GM18907 (cell line): ENCODE measurements around the gene EHMT2.
"Not testable (repeated sequence)": the region's sequence is repeated elsewhere in the genome, so short reads cannot be mapped to it uniquely, and the experiment has no call there.

Source experiments
- ATAC-seq: cut with Tn5 transposase; IDR thresholded peaks from one replicate; pipeline ENCODE4 v1.9.1; 2021; ENCODE audit warnings: mild to moderate bottlenecking, moderate library complexity; ENCODE audit not compliant: unreplicated experiment

EHMT2 gene

DNA sequence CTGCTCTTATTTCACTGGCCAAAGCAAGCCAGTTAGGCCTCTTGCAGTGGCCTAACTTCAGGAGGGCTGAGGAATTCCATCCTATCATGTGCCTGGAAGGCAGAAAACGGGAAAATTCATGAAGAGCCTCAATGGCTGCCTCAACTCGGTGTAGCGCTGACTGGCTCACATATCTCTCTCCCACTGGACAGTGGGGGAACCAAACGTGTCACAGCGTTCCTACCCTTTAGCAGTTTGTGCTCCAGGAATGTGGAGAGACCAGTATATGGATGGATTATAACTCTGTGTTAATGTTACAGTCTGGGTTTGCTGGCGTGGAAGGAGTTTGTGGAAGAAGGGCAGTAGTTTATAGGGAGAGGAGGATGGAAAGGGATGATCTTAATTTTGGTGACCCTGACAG lies 18.3 kb upstream of the EHMT2 start:
- no peak for ATAC-seq

DNA sequence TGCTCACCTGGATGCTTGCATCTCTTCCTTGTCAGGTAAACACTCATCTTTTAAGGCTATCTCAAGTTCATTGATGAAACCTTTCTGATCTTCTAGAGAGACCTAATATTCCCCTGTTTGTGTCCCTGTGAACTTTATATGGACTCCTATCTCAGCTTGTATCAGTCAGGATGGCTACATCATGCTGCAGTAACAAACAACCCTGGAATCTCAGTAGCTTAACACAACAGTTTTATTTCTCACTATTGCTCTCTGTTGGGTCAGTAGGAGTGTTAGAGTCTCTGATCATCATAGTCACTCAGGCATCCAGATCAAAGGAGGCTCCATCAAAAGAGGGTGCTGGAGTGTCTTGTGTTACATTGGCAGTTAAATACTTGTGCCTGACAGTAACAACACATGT lies 17.9 kb upstream of the EHMT2 start:
- no peak for ATAC-seq

DNA sequence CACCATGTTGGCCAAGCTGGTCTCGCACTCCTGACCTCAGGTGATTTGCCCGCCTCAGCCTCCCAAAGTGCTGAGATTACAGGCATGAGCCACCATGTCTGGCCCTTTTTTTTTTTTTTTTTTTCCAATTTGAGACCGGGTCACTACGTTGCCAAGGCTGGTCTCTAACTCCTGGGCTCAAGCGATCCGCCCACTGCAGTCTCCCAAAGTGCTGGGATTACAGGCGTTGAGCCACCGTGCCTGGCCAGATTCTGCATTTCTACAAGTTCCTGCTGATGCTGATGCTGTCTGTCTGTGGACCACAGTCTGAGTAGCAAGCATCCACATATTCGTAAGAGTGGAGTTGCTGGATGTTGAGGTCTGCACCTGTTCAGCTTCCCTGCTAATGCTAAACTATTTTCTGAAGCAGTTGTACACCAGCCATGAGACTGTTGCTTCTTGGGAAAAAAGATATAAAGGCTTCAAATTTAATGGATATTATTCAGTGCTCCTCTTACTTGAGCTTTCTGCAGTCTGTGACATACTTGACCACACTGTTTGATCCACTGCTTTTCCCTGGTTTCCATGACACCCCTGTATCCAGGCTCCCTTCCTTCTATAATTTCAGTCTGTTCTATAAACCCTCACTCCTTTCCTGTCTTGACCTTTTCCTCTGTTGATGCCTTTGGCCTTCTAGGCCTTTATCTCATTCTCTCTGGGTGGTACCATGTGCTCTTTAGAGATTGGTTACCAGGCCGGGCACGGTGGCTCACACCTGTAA lies 14.5 kb upstream of the EHMT2 start:
- no peak for ATAC-seq

DNA sequence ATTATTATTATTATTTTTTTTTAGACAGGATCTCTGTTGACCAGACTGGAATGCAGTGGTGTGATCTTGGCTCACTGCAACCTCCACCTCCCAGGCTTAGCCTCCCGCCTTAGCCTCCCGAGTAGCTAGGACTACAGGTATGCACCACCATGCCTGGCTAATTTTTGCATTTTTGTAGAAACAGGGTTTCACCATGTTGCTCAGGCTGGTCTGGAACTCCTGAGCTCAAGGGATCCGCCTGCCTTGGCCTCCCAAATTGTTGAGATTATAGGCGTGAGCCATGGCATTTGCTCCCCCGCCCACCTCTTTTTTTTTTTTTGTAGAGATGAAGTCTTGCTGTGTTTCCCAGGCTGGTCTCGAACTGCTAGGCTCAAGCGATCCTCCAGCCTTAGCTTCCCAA lies 11.8 kb upstream of the EHMT2 start:
- not testable (repeated sequence) for ATAC-seq

DNA sequence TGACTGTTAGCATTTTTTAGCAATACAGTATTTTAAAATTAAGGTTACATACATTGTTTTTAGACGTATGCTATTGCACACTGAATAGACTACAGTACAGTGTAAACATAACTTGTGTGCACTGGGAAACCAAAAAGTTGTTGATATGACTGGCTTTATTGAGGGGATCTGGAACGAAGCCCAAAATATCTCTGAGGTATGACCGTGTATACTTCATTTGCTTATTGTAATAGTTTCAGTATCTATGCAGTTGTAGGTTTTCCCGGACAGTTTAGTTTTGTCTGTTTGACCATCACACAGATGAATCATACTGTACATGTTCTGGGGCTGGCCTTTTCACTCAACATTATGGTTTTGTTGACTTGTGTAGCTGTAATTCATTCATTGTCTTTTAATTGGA lies 11.3 kb upstream of the EHMT2 start:
- ATAC-seq, result peak; percentile 63

DNA sequence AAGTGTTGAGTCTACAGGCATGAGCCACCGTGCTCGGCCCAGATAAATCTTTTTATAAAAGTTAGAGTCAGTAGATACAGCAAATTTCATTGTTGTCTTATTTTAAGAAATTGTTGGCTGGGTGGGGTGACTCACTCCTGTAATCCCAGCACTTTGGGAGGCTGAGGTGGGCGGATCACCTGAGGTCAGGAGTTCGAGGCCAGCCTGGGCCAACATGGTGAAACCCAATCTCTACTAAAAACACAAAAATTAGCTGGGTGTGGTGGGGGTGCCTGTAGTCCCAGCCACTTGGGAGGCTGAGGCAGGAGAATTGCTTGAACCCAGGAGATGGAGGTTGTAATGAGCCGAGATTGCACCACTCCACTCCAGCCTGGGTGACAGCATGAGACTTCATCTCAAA lies 10.8 kb upstream of the EHMT2 start:
- not testable (repeated sequence) for ATAC-seq

DNA sequence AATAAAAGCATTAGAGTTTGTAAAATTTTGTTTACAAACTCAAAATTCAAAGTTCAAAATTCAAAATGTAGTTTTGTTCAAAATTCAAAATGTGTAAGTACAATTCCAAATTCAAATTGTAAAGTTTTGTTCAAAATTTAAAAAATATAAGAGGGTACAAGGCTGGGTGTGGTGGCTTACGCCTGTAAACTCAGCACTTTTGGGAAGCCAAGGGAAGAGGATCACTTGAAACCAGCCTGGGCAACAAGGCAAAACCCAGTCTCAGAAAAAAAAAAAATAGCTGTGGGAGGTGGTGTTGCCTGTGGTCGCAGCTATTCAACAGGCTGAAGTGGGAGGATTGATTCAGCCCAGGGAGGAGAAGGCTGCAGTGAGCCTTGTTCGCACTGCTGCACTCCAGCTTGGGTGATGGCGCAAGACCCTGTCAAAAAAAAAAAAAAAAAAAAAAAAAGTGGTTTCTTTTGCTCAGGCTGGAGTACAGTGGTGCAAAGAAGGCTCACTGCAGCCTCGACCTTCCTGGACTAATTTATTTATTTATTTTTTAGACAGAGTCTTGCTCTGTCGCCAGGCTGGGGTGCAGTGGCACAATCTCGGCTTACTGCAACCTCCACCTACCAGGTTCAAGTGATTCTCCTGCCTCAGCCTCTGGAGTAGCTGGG lies 9.8 kb upstream of the EHMT2 start:
- no peak for ATAC-seq

DNA sequence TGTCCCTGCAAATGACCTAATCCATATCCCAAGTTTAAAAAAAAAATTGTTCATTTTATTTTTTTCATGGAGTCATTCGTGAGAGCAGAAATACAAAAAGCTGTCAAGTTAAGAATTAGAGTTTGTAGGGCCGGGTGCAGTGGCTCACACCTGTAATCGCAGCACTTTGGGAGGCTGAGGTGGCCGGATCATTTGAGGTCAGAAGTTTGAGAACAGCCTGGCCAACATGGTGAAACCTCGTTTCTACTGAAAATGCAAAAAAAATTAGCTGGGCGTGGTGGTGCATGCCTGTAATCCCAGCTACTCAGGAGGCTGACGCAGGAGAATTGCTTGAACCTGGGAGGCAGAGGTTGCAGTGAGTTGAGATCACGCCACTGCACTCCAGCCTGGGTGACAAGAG lies 9.2 kb upstream of the EHMT2 start:
- not testable (repeated sequence) for ATAC-seq

DNA sequence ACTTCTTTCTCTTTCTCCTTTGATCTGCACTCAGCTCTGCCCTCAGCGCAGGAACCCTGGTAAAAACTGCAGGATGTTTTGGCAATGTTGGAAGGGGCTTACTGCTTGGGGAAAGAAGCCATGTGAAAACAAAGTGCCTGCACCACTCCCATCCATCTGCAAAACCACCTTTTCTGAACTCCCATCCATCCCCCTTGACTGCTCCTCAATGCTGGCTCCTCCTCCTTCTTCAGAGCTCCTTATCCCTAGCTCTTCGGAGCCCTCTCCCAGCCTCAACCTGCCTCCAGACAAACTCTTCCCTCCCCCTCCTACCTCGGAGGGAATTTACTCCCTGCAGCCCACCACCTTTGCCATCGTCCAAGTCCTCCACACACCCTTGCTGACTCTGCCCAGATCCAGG lies 8.6 kb upstream of the EHMT2 start:
- ATAC-seq, result no peak

DNA sequence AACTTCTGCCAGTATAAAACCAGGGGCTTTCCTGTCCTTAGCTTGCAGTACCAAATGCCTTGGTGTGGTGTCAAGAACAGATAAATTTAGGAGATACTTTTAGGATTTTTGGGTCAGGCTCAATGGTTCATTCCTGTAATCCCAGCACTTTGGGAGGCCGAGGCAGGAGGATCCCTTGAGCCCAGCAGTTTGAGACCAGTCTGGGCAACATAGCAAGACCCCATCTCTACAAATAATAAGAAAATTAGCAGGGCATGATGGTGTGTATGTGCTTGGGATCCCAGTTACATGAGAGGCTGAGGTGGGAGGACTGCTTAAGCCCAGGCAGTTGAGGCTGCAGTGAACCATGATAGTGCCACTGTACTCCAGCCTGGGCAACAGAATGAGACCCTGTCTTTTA lies 7.5 kb upstream of the EHMT2 start:
- no peak for ATAC-seq

DNA sequence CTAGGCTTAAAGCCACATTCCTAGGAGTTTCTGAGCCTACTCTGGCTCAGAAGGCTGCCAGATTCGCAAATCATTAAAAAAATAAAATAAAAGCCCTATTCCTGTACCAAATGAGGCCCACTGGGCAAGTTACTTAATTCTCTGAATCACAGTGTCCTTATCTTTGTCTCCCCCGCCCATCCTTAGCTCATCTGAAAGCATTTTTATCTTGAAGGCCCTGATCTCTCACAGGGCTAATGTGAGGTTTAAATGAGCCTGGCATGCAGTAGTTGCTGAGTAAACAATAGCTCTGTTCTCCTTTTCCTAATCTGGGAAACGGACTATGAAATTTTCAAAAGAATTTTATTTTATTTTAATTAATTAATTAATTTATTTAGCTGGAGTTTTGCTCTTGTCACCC lies 6.5 kb upstream of the EHMT2 start:
- ATAC-seq, result no peak

DNA sequence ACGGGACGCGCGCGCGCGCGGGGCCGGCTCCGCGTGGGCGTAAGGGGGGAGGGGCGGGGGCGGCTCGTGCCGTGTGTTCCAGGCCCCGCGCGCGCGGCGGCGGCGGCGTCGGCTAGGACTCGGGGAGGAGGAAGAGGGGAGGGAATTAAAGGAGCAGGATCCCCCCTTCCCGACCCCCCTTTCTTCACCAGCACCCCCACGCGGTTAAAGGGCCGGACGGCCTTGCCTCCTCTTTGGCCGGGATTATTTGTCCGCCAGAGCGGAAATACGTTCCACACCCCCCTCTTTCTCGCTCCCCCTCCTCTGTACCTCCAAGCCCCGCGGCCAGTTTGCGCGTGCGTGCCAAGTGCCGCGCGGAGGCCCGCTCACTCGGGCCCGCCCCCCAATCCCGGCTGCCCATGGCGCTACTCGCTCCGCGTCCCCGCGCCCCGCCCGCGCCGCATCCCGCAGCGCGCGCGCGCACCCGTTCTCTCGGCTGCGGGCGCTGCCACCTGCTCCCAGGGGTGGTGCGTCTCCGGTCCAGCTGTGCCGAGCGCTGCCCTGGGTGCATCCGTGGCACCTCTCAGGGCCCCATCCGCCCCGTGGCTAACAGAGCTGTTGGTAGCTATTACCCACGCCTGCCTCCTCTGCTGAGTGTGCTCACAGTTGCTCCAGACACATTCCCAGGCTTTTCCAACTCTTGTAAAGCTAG lies 4.6 kb upstream of the EHMT2 start, which contains the start of gene ZBTB12:
TSS of gene ZBTB12 (minus strand) at position 134 of the 691 bp plus-strand sequence. CDS start 781 bp downstream, outside the sequence.
- peak; percentile 33 for ATAC-seq

DNA sequence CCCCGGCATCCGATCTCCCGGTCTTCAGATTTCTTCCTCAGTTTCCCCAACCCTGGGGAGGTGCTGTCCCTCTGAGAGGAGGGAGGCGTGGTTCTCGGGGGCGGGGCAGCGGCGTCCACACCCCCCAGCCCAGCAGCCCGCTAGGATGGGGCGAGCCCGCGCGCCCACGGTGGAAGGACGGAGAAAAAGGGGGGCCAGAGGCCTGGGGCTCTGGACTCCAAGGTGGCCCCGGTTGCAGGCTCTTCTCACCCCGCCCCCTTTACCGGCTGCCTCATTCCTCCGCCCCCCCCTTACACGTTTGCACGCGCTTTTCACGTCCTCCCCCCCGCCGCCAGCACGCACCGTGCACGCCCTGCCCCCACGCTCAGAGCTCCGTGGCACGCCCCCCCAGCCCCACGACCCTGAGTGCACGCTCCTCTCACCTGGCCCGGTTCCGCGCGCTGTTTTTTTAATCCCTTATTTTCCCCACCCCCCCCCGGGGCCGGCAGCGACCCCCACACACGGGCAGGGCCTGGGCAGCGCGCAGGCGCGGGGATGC lies 4.0 kb upstream of the EHMT2 start:
- no peak for ATAC-seq

DNA sequence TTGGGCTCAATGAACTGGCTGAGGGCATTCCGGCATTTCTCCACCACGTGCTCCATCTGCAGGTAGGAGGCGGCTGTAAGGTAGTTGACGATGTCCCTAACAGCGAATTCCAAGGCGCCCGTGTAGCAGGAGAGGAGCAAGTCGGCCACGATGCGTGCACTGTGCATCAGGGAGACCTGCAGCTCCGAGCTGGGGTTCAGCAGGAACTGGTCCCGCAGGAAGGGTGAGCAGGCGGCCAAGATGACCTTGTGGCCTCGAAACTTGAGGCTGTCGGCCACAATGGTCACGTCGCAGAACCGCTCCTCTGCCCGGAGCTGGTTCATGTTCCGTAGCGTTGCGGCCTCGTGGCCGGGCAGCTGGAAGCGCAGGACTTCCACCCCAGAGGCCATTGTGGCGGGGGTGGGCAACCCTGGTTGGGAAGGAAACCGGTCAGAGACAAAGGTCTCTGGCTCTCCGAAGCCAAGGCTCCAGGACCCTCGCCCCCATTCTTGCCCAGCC lies 3.5 kb upstream of the EHMT2 start:
- ATAC-seq, result no peak

DNA sequence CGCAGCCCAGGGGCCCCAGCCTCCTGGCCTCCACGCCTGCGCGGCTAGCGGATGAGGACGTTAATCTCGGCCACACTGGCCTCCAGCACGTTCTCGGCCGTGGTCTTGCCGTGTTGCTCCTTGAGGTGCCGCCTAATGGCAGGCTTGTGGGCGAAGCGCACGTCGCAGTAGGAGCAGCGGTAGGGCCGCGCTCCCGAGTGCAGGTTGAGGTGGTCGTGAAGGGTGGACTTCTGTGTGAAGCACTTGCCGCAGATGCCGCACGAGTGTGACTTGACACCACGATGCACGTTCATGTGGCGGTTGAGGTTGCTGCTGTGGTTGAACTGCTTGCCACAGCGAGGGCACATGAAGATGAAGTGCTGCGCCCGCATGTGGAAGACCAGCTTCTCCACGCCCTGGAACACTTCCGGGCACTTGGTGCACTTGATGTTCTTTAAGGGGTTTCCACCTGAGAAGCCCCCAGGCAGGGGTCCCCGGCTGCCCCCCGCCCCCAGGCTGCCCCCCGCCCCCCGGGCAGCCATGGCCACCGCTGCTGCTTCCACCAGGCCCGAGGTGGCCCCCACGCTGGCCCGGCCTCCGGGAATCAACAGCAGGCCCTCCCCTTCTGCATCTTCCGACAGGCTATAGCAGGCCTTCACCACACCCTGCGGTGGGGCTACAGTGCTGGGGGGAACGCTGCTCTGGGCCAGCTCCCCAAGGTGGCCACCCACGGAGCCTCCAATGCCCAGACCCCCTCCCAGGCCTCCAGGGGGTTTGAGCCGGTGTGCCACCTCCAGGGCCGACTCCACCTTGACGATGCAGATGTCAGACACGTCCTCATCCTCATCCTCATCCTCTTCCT lies 2.6 kb upstream of the EHMT2 start:
- no peak for ATAC-seq

DNA sequence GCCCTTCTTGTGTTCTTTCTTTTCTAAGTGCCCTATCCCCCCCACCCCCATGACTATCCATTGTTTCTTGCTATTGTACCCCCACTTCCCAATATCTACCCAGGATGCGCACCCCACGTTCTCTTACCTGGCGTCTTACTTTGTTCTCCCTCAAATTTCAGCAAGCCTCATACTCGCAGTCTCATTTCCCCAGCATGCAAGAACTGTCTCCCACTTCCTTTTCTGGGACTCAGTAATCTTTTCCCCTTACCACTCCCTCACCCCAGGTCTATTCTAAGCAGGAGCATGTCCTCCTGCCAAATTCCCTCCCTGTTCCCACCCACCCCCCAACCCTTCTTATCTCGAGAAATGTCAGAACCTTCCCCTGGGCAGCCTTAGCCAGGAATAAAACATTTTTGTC lies 1.7 kb upstream of the EHMT2 start:
- no peak for ATAC-seq

DNA sequence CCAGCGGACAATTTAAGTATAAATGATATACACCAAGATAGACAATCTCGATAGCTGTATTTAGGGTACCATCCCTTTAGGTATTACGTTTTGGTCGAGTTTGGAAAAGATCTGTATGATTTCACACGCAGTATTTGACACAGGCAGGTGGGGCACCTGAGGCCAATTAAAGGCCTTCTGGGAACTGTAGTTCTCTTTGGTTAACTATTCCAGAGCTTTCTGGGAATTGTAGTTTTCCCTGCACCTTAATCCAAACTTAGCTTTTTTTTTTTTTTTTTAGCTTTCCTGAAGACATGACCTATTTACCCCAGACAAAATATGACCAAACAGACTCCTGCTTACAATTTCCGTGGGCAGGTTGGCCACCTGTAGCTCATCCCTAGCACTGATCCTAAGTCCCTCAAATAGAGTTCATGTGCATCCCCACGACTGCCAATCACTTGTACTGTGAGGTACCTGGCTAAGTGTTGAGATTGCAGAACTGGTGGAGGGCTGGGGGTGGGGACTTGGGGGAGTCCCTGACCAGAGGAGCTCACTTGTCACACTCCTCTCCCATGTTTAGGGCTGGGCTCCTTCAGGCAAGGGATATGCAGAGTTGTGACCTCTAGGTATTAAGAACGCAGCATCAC lies 999 bp upstream of the EHMT2 start:
- ATAC-seq, result peak; percentile 20

DNA sequence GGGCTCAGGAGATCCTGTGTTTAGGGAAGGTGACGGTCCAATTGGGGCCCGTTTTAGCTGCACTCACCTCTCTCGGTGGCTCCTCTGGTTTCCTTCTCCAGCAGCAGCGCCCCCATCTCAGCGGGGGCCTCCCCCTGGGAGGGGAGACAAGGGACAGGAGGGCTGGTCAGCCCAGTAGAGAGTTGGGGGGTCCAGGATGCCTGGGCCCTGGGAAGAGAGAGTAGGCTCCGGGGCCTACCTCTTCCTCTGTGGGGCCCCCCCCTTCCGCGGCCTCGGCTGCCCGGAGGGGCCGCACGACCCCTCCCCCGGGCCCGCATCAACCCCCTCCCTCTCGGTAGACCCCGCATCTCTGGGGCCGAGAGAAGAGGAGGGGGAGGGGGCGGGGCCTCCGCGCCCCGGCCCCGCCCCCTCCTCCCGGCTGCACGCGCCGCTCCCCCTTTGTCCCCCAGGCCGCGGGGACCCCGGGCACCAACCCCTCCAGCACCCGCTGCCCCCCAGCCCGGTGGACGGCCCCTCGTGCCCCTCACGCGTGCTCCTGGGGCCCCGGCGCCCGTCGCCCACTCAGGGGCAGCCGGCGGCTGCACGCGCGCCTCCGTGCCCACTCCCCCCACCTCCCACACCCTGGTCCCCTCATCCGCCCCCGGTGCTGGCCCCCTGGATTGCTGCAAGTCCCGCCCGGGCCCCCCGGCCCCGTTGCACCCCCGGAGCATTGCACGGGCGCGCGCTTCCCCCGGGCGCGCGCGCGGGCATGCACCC lies 464 bp downstream of the EHMT2 start:
- ATAC-seq, result no peak

DNA sequence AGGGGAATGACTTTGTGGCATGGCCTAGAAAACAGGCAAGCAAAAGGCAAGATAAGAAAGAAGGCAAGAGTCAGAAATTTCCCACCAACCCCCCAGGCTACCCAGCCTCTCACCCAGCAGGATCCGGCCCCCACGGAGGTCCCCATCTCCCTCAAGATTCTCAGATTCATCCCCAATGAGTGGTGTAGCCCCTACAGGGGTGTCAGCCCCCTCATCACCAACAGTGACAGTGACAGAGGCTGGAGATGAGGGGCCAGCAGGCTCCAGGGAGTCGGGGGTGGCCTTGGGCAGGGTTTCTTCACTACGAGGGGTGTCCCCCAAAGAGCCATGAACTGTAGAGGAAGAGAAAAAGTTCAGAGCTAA lies 1.0 kb downstream of the EHMT2 start:
- ATAC-seq, result no peak

DNA sequence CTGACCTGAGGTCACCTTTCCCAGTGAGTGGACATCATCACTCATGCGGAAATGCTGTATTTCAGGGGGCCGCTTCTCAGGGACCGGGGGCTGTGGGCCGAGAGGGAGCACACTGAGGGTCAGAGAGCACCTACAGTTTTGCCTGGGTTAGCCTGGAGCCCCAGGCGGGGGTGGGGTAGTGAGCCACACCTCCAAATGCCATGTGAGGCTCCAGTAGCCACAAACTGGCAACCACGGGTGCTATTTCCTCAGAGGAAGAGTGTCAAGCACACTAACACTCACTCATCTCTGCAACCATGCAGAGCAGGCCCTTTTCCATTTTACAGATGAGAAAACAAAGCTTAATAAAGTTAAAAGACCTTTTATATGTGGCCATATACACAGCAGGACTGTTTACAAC lies 4.7 kb downstream of the EHMT2 start:
- no peak for ATAC-seq
